GM21786 (cell line): ENCODE results near the gene SPINK4.

ENCODE experiments used
- ATAC-seq: cut with Tn5 transposase; IDR thresholded peaks from one replicate; pipeline ENCODE4 v1.9.1; 2021; ENCODE audit not compliant: unreplicated experiment

Gene SPINK4

GRCh38 chr9:33256236-33256635, 16.3 kb downstream of the SPINK4 start:
- ATAC-seq, result no peak

- ATAC-seq, result no peak
Observed at GRCh38 chr9:33257276-33257675, 17.3 kb downstream of the SPINK4 start.

- no peak for ATAC-seq
Observed at GRCh38 chr9:33260372-33260771, 20.4 kb downstream of the SPINK4 start.

GRCh38 chr9:33263131-33264002, 23.4 kb downstream of the SPINK4 start:
- no peak for ATAC-seq

DNA sequence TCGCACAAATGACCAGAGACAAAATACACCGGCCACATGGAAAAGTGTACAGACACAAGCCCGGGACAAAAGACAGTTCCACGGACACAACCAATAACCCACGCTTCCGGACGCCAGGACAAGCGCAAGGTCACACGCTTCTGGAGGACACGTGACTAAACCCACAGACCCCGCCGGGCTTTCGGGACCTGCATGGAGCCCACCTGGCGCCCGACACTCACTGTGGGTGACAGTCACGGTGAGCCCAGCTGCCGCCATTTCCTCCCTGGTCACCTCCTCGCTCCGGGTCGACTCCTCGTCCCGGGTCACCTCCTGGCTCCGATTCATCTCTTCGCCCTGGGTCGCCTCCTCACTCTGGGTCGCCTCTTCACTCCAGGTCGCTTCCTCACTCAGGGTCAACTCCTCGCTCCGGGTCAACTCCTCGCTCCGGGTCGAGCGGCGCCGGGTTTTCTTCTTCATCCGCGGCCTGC, 24.1 kb downstream of the SPINK4 start:
- peak; percentile 24 for ATAC-seq

DNA sequence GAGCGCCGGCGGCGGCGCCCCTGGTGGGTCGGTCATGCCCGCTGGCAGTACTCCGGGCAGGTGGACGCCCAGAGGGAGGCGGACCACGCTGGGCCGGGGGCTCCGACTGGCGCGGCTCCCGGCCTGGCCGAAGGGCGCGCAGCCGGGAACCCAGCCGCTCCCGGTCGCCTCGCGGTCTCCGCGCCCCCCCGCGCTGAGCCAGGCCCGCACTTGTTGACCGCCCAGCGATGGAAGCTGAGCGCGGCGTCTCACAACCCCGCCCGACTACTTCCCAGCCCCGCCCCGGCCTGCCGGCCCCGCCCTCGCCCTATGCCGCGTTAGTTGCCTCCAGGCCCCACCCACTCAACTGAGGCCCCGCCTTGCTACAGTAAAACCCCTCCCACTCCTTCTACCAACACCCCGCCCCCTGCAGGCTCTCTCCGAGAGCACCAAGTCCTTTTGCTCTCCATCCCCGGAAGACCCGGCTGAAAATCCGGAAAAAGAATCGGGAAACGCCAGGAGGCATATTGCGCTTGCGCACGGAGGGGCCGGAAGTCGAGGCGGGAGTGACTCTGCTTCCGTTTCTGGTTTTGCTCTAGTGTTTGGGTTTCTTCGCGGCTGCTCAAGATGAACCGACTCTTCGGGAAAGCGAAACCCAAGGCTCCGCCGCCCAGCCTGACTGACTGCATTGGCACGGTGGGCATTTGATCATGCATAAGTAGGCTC, 24.7 kb downstream of the SPINK4 start, which contains the start of the genes BAG1 and CHMP5:
TSS of gene BAG1 (minus strand) at position 236 of the 705 bp plus-strand sequence.
TSS of gene CHMP5 (plus strand) at position 577 of the 705 bp plus-strand sequence. CDS start at position 607, 30 bp downstream.
- peak; percentile 90 for ATAC-seq

- ATAC-seq, result no peak
Observed at GRCh38 chr9:33265211-33265865, 25.4 kb downstream of the SPINK4 start.

DNA sequence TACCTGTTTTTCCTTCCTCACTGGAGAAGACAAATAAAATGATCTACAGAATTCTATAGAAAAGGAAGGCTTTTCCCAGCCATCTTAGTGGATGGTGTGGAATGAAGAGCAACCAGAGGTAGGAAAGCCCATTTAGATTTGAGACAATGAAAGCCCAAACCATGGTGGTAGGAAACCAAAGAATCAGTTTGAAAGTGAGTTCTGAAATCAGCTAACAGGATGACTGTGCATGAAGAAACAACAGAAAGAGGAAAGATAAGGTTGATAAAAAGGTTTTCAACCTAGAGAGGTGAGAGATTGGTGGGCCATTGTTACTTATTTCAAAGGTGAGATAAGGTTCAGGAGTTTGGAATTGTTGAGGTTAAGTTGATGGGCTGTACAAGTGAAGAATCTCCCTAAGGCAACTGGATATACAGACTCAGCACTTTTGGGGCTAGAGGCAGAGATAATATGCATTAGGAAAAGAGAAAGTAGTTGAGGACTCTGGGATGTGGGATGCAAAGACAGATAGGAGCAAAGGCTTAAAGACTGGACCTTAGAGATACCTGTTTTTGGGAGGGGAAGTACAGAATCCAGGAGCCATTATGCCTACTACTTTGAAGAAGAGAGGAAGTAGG, 27.3 kb downstream of the SPINK4 start:
- ATAC-seq, result no peak

GRCh38 chr9:33270146-33270545, 30.2 kb downstream of the SPINK4 start:
- ATAC-seq, result no peak

DNA sequence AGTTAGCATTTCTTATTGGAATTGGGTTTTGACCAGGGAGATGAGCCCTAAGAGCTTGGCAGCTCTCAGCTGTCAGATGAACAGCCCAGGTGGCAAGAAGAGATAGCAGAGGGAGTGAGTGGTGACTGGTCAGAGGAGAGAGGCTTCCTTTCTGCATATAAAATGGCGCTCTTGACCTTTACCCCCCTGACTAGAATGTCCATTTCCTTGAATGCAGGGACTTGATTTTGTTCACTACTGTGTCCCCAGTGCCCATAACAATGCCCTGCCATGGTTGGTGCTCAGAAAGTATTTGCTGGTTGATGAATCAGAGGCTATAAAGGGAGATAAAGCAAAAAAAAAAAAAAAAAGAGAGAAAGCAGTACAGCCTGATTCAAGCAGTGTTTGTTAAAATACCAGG, 32.1 kb downstream of the SPINK4 start:
- no peak for ATAC-seq

DNA sequence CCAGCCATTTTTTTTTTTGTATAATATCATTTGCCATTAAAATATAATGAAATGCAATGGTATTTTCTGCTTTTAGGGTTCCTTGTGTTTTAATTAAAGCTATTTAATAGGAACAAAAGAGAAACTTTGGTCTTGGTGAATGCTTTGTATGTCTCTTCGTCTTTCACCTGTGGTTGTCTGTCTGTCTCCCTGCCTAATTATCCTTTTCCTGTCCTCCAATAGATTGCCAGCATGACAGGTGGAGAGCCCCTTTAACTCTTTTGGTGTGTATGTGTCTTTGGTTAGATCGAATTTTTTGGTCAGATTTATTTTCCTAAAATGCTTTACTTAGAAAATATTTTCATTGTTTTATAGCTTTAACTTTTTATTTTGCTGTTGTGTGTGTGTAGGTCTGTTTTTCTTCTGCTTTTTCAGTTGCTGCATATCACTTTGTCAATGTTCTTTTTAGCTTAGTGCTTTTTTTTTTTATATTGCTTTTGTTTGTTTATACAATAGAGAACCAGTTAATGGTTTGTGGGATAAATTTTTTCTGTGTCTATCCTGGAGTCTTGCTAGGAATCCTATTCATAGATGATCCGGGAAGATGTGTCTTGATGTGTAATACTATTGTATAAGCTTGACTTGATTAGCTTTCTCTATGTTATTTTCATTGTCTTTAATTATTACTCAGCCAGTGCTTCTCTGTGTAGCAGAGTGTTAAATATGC, 33.5 kb downstream of the SPINK4 start:
- no peak for ATAC-seq

DNA sequence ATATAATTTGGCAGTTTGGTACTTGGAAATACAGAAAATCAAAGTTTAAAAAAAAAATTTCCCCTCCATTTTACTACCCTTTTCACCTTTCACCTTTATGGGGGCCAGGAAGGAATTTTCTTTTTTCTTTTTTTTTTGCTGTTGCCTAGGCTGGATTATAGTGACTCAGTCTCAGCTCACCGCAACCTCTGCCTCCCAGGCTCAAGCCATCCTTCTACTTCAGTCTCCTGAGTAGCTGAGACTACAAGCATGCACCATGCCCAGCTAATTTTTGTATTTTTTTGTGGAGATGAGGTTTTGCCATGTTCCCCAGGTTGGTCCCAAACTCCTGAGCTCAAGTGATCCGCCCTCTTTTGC, 34.0 kb downstream of the SPINK4 start:
- ATAC-seq, result no peak

GRCh38 chr9:33277484-33277883, 37.5 kb downstream of the SPINK4 start:
- ATAC-seq, result no peak

DNA sequence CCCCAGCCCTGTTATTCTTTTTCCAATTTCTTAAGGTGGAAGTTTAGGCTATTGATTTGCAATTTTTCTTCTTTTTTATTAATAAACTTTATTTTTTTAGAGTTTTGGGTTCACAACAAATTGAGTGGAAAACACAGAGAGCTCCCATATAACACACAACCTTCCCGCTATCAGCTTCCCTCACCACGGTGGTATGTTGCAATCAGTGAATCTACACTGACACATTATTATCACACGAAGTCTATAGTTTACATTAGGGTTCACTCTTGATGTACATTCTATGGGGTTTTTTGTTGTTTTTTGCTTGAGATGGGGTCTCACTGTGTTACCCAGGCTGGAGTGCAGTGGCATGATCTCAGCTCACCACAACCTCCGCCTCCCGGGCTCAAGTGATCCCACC, 45.5 kb downstream of the SPINK4 start:
- ATAC-seq, result no peak

GRCh38 chr9:33287087-33287490, 47.1 kb downstream of the SPINK4 start:
- no peak for ATAC-seq

DNA sequence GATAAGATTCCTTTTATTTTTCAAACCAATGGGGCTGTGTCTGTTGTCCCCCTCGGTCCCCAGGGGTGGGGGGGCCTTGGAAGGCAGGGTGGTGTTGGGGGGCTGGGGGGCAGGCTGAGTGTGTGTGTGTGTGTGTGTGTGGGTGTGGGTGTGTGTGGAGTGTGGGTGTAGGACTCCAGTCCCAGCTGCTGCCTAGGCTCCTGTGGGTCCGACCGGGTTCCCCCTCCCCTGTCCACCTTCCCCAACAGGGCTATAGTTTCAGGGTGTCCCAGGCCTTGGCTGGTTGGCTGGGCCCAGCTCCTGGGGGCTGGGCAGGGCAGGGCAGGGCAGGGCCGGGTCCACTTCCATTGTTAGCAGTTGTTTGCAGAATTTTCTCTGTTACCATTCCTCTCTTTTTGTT, 48.3 kb downstream of the SPINK4 start:
- no peak for ATAC-seq

DNA sequence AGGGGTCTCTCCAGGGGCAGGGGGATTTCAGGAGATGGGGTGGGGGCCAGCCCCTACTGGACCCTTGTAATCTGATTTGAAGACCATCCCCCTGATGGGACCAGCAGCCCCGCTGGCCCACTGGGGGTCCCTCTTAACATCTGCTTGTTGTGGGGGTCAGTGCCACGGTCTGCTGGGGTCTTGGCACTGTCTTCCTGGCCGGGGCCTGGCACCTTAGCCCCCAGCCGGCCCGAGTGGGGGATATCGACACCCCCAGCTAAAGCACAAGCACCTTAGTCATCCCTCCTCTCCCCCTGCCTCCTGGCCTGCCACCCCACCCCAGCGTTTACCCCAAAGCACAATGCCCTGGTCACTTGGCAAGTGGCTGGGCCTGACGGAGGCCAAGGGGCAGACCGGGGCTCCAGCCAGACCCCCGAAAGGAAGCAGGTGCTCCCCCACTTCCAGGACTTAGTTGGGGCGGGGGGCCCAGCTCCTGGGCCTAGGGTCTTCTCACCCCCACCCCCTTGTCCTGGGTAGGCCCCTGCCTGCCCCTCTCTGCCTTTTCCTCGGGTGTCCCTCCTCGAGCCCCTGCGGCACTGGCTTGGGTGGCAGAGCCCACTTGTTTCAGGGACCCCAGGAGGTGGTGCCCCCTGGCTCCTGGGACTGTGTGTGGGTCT, 49.0 kb downstream of the SPINK4 start:
- ATAC-seq, result no peak

DNA sequence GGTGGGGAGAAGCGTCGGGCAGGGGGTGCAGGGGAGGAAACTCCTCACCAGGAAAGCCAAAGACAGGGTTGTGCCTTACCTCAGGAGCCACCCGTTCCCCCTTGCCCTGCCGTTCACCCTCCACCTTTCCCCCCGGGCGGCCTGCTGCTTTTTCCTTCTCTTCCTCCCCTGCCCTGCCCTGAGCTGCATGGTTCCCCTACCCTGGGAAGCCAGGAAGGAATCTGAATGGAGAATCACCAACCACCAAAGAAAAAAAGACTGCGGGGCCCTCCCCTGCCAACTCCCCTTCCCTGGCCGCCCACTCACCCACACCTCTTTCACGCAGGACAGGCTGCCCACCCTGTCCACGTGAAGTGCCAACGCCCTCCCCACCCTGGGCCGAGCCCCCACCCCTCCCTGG, 49.5 kb downstream of the SPINK4 start:
- no peak for ATAC-seq

DNA sequence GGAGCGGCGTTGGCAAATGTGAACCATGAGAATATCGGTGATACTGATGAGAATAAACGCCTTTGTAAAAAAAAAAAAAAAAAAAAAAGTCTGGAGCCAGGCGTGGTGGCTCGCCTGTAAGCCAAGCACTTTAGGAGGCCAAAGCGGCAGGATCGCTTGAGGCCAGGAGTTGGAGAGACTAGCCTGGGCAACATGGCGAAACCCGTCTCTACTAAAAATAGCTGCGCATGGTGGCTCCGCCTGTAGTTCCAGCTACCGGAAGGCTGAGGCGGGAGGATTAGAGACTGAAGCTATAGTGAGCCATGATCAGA, 49.9 kb downstream of the SPINK4 start:
- no peak for ATAC-seq
